ENCODE results near the gene PLET1. TPM values are rescaled to one million over a fixed set of nuclear protein-coding genes. Genes with fewer than 3 reads are reported as not detected.

The PLET1 gene
- total and polyA plus RNA-seq, 2 of the 4 experiments (the other 2 are of a cell fraction): not detected

DNA sequence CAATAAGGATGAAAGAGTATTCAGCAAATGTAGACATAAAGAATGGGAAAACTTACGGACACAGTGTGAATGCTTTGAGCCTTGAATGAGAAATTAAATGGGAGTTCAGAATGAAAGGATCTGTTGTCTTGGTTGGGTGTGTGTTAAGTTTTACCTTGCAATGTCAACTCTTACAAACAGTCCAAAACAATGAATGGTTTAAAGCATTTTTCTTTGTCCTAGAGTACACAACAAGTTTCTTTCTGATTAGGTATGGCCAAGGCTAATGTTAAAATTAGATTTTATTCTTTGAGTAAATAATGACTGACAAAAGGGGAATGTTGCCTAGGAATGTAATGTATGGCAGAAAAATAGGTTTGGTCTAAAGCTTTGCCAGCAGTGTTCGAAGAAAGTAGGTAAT lies 32.0 kb downstream of the PLET1 start:
- H3K4ac ChIP-seq (ENCODE audit: low read depth, low read length): peak overlapping the region; percentile 26; the same call in 1 of the 2 replicates
- 100% methylated on average over 1 of the region's 2 CpGs; no CpG with 5 or more reads in 1 of the 2 experiments for WGBS, 2 experiments (ENCODE audit: extremely low coverage in 2 of 2, insufficient read length in 1 of 2)
- no peak overlapping the region; the same call in 1 of the 2 replicates for H3K18ac ChIP-seq (ENCODE audit: low read depth, low read length)
- H4K8ac ChIP-seq (ENCODE audit: low read depth in 2 of 2, low read length in 2 of 2): peak overlapping the region in 1 of 2 experiments; percentile 20; a peak in 1 of 4 replicates
- H3K9me1 ChIP-seq (ENCODE audit: insufficient read depth, low read length): no peaks in the 10 kb centered on the region; the same call in 1 of the 2 replicates
- no peaks in the 10 kb centered on the region for H3K27me3 ChIP-seq (ENCODE audit: control insufficient read depth, insufficient read depth, low read length)
- no peak overlapping the region for H4K91ac ChIP-seq (ENCODE audit: insufficient read depth, low read depth, low read length)
- ChIA-PET POLR2A (ENCODE audit: unreplicated experiment) (no interaction called here), CTCF (interaction anchor here (2.4 kb wide), 1 partner anchor 52 kb away, joined by 10 read pairs; no protein-coding TSS in a partner anchor)
- H2AK5ac ChIP-seq (ENCODE audit: low read depth, low read length): no peak overlapping the region; the same call in 1 of the 2 replicates
- H3K27ac ChIP-seq (ENCODE audit: insufficient read depth, low read length): no peak overlapping the region; the same call in 1 of the 2 replicates
- H3K56ac ChIP-seq (ENCODE audit: extremely low read depth, insufficient read depth, low read length): no peak overlapping the region
- H2BK20ac ChIP-seq (ENCODE audit: low read depth, low read length): no peak overlapping the region
- DNase-seq (no peak), ATAC-seq (ENCODE audit: low read depth) (no peak)
- peaks cover 6% of the 10 kb centered on the region; the same call in 1 of the 2 replicates for H4K20me1 ChIP-seq (ENCODE audit: insufficient read depth, low read length)
- no peak overlapping the region; the same call in 1 of the 2 replicates for H3K23ac ChIP-seq (ENCODE audit: low read depth, low read length)
- no peak overlapping the region for H4K5ac ChIP-seq (ENCODE audit: low read depth, low read length)
- no peak overlapping the region for H3K9ac ChIP-seq (ENCODE audit: low read depth, low read length)
- no peak overlapping the region for H3K14ac ChIP-seq (replicated peaks; ENCODE audit: low read depth, low read length)
- H3K36me3 ChIP-seq (ENCODE audit: control insufficient read depth, insufficient read depth, low read length): peaks cover 10% of the 10 kb centered on the region; the same call in 1 of the 2 replicates
- peak overlapping the region; percentile 36; the same call in 1 of the 2 replicates for H2BK120ac ChIP-seq (ENCODE audit: low read depth, low read length)
- no peak overlapping the region for H2AFZ ChIP-seq (replicated peaks; ENCODE audit: low read length, poor library complexity)
- H3K79me1 ChIP-seq (ENCODE audit: low read depth in 1 of 2, low read length in 2 of 2): peaks cover 24 to 52% of the 10 kb centered on the region in 2 experiments
- dilution Hi-C loops (cut with HindIII; ENCODE audit: low sequenced_read_pairs, unreplicated experiment): no loop called here
- H3K4me1 ChIP-seq (ENCODE audit: control insufficient read depth, insufficient read depth, low read length): peaks cover 8% of the 10 kb centered on the region; the same call in 1 of the 2 replicates
- H2AK9ac ChIP-seq (replicated peaks; ENCODE audit: low read depth, low read length, poor library complexity): no peak overlapping the region
- BruUV-seq (replicated peaks): no TSS peak
- in situ Hi-C loops (cut with MboI; ENCODE audit: low sequenced_read_pairs): loop anchor here (10.0 kb wide), 2 partner anchors 136 to 1056 kb away; no protein-coding TSS in a partner anchor
- peak overlapping the region; percentile 55 for H2BK5ac ChIP-seq (ENCODE audit: low read depth, low read length, poor library complexity, severe bottlenecking)
- H3K9me3 ChIP-seq (ENCODE audit: control insufficient read depth, insufficient read depth, low read length): no peaks in the 10 kb centered on the region
- H2BK15ac ChIP-seq (ENCODE audit: low read depth, low read length): no peak overlapping the region
- intact Hi-C loops (cut with micrococcal nuclease): loop anchor here (10.0 kb wide), 2 partner anchors 326 to 354 kb away; partner anchors contain the start of genes ALG9, CFAP68 and FDXACB1
- H3K4me2 ChIP-seq (ENCODE audit: low read depth, low read length): peak overlapping the region; percentile 24; the same call in 1 of the 2 replicates
- TF ChIP-seq SMC3 (IDR thresholded peaks at IDR 0.05; ENCODE audit: low read depth, low read length): no peak
- TF ChIP-seq, protein P1, sequence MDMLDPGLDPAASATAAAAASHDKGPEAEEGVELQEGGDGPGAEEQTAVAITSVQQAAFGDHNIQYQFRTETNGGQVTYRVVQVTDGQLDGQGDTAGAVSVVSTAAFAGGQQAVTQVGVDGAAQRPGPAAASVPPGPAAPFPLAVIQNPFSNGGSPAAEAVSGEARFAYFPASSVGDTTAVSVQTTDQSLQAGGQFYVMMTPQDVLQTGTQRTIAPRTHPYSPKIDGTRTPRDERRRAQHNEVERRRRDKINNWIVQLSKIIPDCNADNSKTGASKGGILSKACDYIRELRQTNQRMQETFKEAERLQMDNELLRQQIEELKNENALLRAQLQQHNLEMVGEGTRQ (IDR thresholded peaks at IDR 0.05; ENCODE audit: low read depth, low read length): no peak
- no peak for TF ChIP-seq FOS (IDR thresholded peaks at IDR 0.05; ENCODE audit: low read depth, low read length)
- no peak overlapping the region for H3K4me3 ChIP-seq (ENCODE audit: insufficient read depth, low read depth, low read length)
